Right lobe of liver (tissue), 6 donors: ENCODE results near the gene SERPINB7. TPM values are rescaled to one million over a fixed set of nuclear protein-coding genes. Genes with fewer than 3 reads are reported as not detected.
A peak's percentile ranks its signal among the peaks of the same experiment; 100 is the strongest.

ENCODE experiments used
- ATAC-seq, 4 donors: fragments of 200-7000 bp; cut with Tn5 transposase; one replicate each; pipeline ENCODE4 v1.9.1; 2020; ENCODE audit warnings: mild to moderate bottlenecking in 4 of 4, moderate library complexity in 4 of 4
- DNase-seq, 3 donors: peaks; one replicate each; pipeline ENCODE4 v3.0.0-alpha.2; 2020
- H3K27ac ChIP-seq, 3 donors: fragments of 200-600 bp; one replicate each; pipeline ENCODE4 v1.8.0; 2022
- H3K27me3 ChIP-seq, 2 donors: fragments of 200-600 bp; one replicate each; pipeline ENCODE4 v1.8.0; 2022
- H3K36me3 ChIP-seq, 4 donors: fragments of 200-600 bp; sonication (generic) in 1 of 4; one replicate each; pipeline versions ENCODE4 v1.5.1 to v1.8.0; 2017 to 2022; ENCODE audit warnings: control low read depth in 1 of 4
- H3K4me1 ChIP-seq, 4 donors: fragments of 200-600 bp; sonication (generic) in 1 of 4; one replicate each; pipeline versions ENCODE4 v1.5.1 to v1.8.0; 2017 to 2022; ENCODE audit warnings: control low read depth in 1 of 4
- H3K4me3 ChIP-seq, 3 donors: fragments of 200-600 bp; one replicate each; pipeline ENCODE4 v1.8.0; 2022
- H3K9me3 ChIP-seq, 4 donors: fragments of 200-600 bp; sonication (generic) in 1 of 4; one replicate each; pipeline versions ENCODE4 v1.5.1 to v1.8.0; 2017 to 2022; ENCODE audit warnings: control low read depth in 1 of 4
- POLR2A ChIP-seq: fragments of 450-650 bp; IDR thresholded peaks from one replicate; pipeline ENCODE4 v1.6.1; 2017; ENCODE audit warnings: antibody characterized with exemption, mild to moderate bottlenecking
- WGBS: methylation state at CpG from one replicate; pipeline ENCODE4 v1.1.6; 2018; ENCODE audit warnings: low coverage, low lambda C conversion rate; ENCODE audit not compliant: insufficient coverage; ENCODE audit errors: missing lambda C conversion rate; 5-methylcytosine and 5-hydroxymethylcytosine counted together
- intact Hi-C, 2 donors: fragments of 100-400 bp; cut with DNase I; formaldehyde crosslinking; loops; one replicate each; pipeline versions ENCODE4 v1.11.2 to v1.14.1; 2022
- total RNA-seq, 6 experiments: library from RNA; depleted of rRNA in 2 of 6; stranded (reverse); fragments of >200 nt in 2 of 6; fragmentation: NEBNext Ultra II Directional in 3 of 6; extraction: Animal tissue kit (Norgen Biotek cat#: 25700) in 3 of 6; gene quantifications; one replicate each; pipeline versions ENCODE4 v1.1.0 to v1.2.4, GENCODE V29; 2016 to 2023
- TF ChIP-seq, protein P1 (sequence below), 4 donors: fragments of 200-600 bp in 3 of 4; fragments of 450-650 bp in 1 of 4; IDR thresholded peaks; one replicate each; pipeline versions ENCODE4 v1.5.1 to v1.8.0; 2016 to 2022; ENCODE audit warnings: antibody characterized with exemption in 4 of 4, mild to moderate bottlenecking in 2 of 4
- donor health status: DM: no; HTN: yes; CAD: no.
- donor health status: DM: no; HTN: no; CAD: no.
- donor health status: DM: no; HTN: no; CAD: no.
- donor health status: DM: no; HTN: yes; CAD: no.
- donor health status: DM: no; HTN: yes; CAD: no.

SERPINB7 gene
- total RNA-seq, 6 experiments from 2014 or later: not detected

DNA sequence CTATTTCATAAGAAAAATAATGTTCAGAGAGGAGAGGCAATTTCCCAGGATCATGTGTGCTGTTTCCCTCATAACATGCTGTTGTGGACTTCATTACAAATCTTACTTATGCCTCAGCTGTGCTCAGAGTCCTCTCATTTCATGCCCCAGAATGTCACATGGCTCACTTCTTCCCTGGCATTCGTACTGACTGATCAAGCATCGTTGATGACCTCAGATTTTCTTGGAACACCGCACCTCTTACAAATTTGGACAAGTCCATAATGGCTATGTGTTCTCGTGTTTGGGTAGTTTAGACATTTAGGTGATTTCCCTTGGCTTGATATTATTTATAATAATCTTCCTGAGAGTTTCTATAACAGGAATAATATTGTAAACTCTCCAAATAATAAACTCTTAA, 32.9 kb downstream of the SERPINB7 start:
- intact Hi-C loops: no loop called here
- Histone ChIP-seq H3K27me3 (no peaks in the 10 kb centered on the region), H3K4me1 (no peaks in the 10 kb centered on the region), H3K36me3 (no peaks in the 10 kb centered on the region), H3K4me3 (no peak overlapping the region), H3K27ac (no peak overlapping the region), H3K9me3 (no peaks in the 10 kb centered on the region)
- no peak for ATAC-seq
- DNase-seq: no peak
- TF ChIP-seq POLR2A: no peak
- TF ChIP-seq, protein P1, sequence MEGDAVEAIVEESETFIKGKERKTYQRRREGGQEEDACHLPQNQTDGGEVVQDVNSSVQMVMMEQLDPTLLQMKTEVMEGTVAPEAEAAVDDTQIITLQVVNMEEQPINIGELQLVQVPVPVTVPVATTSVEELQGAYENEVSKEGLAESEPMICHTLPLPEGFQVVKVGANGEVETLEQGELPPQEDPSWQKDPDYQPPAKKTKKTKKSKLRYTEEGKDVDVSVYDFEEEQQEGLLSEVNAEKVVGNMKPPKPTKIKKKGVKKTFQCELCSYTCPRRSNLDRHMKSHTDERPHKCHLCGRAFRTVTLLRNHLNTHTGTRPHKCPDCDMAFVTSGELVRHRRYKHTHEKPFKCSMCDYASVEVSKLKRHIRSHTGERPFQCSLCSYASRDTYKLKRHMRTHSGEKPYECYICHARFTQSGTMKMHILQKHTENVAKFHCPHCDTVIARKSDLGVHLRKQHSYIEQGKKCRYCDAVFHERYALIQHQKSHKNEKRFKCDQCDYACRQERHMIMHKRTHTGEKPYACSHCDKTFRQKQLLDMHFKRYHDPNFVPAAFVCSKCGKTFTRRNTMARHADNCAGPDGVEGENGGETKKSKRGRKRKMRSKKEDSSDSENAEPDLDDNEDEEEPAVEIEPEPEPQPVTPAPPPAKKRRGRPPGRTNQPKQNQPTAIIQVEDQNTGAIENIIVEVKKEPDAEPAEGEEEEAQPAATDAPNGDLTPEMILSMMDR (IDR thresholded peaks at IDR 0.05): no peak
- WGBS: 30% methylated on average over 3 of the region's 4 CpGs

DNA sequence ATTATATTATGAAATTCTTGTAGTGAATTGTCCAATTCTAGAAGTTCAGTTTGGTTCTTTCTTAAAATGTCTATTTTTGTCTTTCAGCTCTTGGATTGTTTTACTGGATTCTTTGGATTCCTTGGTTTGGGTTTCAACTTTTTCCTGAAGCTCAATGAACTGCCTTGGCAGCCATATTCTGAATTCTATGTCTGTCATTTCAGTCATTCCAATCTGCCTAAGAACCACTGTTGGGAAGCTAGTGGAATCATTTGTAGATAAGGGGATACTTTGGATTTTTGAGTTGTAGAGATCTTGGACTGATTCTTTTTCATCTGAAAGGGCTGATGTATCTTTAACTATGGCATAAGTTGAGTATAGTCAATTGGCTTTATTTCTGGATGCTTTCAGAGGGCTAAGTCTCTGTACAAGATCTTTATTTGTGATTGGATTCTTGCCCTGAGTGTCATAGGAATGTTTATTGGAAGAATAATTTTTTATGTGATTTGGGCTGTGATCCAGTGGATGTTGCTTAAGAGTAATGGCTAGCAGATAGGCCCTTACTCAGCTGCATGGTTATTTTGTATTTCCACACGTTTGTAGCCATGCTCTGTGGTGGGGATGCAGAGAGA, 42.3 kb downstream of the SERPINB7 start:
- Histone ChIP-seq H3K36me3 (no peaks in the 10 kb centered on the region), H3K4me1 (no peaks in the 10 kb centered on the region), H3K27me3 (no peaks in the 10 kb centered on the region), H3K4me3 (no peak overlapping the region), H3K9me3 (no peaks in the 10 kb centered on the region), H3K27ac (no peak overlapping the region)
- WGBS: 29% methylated on average over 1 of the region's 1 CpG
- TF ChIP-seq, protein P1 (IDR thresholded peaks at IDR 0.05): no peak
- TF ChIP-seq POLR2A: no peak
- no peak for DNase-seq
- ATAC-seq: no peak
- intact Hi-C loops: no loop called here

DNA sequence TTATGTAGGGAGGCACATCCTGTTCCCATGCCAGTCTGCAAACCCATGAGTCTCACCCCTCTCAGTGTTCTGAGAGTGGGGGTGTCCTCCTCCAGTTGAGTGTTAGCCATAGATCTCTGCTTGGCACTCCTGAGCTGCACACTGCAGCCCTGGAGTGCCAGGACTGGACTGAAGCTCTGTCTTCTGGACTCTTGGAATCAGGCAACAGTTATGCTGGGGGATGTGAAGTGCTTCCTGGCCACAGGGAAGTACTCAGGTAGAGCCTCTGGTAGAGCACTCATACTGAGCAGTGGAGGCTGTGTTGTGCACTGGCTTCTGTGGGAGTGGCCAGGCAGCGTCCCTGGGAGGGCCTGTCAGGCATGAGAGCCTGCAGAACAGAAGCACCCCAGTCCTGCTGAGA, 43.0 kb downstream of the SERPINB7 start:
- no peaks in the 10 kb centered on the region for H3K36me3 ChIP-seq
- DNase-seq: no peak
- no CpG with 5 or more reads among the region's 1 CpG for whole genome bisulfite sequencing
- no peaks in the 10 kb centered on the region for H3K27me3 ChIP-seq
- TF ChIP-seq POLR2A: no peak
- TF ChIP-seq, protein P1 (IDR thresholded peaks at IDR 0.05): no peak
- H3K4me3 ChIP-seq: no peak overlapping the region
- H3K9me3 ChIP-seq: no peaks in the 10 kb centered on the region
- intact Hi-C loops: no loop called here
- no peak overlapping the region for H3K27ac ChIP-seq
- peak in 1 of 4 donors; percentile 24 for ATAC-seq
- no peaks in the 10 kb centered on the region for H3K4me1 ChIP-seq

DNA sequence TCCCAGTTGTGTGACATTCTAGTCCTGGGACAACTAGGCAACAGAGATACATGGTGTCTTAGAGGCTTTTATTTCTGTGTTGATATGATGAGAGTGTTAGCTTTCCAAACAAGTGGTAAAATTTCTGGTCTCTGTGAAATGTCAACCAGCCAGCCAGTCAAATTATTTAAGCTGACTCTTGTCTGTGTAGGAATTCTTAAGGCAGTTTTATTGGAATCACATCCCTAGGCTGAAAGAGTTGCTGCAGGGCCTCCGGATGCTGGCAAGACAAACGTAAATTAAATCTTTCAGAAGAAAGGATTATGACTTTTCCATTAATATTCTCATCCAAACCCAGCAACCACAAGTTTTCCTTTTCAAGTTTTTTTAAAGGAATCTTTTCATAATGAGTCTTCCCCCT, 44.6 kb downstream of the SERPINB7 start:
- ATAC-seq (no peak), DNase-seq (no peak)
- H3K4me1 ChIP-seq: no peaks in the 10 kb centered on the region
- no peaks in the 10 kb centered on the region for H3K9me3 ChIP-seq
- WGBS: 61% methylated on average over 2 of the region's 2 CpGs
- no peaks in the 10 kb centered on the region for H3K27me3 ChIP-seq
- H3K4me3 ChIP-seq: no peak overlapping the region
- no peaks in the 10 kb centered on the region for H3K36me3 ChIP-seq
- no peak overlapping the region for H3K27ac ChIP-seq
- TF ChIP-seq POLR2A: no peak
- TF ChIP-seq, protein P1 (IDR thresholded peaks at IDR 0.05): no peak
- intact Hi-C loops: no loop called here

DNA sequence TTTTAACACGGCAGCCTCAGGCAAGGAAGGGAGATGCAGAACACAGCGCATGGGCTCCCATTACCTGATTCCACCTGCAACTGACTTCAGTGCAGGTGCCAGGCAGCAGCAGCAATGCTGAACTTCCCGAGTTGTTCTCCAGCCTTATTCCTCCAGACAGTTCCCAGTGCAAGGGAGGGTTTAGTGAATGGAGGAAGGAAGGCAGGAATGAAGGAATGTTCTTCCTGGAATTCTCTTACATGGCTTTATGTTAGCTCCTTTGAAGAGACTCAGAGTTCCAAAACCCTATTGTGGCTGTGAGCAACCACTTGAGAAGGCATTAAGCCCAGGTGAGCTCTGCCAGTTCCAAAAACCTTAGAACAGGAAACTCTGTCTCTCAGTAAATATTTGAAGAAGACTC, 45.5 kb downstream of the SERPINB7 start:
- WGBS: 0% methylated on average over 1 of the region's 3 CpGs
- no peaks in the 10 kb centered on the region for H3K9me3 ChIP-seq
- intact Hi-C loops: no loop called here

More for the DNA sequence above, 45.5 kb downstream of the SERPINB7 start:
- H3K27me3 ChIP-seq: no peaks in the 10 kb centered on the region
- TF ChIP-seq, protein P1 (IDR thresholded peaks at IDR 0.05): no peak
- no peak for TF ChIP-seq POLR2A
- H3K27ac ChIP-seq: no peak overlapping the region
- no peaks in the 10 kb centered on the region for H3K4me1 ChIP-seq
- ATAC-seq: no peak
- H3K36me3 ChIP-seq: no peaks in the 10 kb centered on the region
- no peak for DNase-seq
- no peak overlapping the region for H3K4me3 ChIP-seq
